ENCODE results near the gene CHRNA7.
"Not testable (repeated sequence)": the region's sequence is repeated elsewhere in the genome, so short reads cannot be mapped to it uniquely, and the experiment has no call there.

DNA sequence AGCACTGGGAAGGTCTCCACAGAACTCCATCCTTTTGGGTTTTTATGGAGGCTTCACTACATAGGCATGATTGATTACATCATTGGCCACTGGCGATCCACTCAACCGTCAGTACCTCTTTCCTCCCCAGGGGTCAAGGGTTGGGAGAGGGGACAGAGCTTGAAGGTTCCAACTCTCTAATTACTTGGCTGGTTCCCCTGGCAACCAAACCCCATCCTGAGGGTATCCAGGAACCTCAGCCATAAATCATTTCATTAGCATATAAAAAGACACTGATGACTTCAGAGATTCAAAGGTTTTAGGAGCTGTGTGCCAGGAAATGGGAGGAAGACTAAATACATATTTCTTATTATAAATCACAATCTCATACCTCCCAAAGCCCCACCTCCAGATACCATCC is 131.8 kb downstream of the CHRNA7 start:
- TF ChIP-seq, protein P1, sequence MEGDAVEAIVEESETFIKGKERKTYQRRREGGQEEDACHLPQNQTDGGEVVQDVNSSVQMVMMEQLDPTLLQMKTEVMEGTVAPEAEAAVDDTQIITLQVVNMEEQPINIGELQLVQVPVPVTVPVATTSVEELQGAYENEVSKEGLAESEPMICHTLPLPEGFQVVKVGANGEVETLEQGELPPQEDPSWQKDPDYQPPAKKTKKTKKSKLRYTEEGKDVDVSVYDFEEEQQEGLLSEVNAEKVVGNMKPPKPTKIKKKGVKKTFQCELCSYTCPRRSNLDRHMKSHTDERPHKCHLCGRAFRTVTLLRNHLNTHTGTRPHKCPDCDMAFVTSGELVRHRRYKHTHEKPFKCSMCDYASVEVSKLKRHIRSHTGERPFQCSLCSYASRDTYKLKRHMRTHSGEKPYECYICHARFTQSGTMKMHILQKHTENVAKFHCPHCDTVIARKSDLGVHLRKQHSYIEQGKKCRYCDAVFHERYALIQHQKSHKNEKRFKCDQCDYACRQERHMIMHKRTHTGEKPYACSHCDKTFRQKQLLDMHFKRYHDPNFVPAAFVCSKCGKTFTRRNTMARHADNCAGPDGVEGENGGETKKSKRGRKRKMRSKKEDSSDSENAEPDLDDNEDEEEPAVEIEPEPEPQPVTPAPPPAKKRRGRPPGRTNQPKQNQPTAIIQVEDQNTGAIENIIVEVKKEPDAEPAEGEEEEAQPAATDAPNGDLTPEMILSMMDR (IDR thresholded peaks at IDR 0.05): not testable (repeated sequence)
- not testable (repeated sequence) for TF ChIP-seq POLR2A (IDR thresholded peaks at IDR 0.05)
